ENCODE measurements around the gene PAIP2.
"Not testable (repeated sequence)": the region's sequence is repeated elsewhere in the genome, so short reads cannot be mapped to it uniquely, and the experiment has no call there.

Gene PAIP2

DNA sequence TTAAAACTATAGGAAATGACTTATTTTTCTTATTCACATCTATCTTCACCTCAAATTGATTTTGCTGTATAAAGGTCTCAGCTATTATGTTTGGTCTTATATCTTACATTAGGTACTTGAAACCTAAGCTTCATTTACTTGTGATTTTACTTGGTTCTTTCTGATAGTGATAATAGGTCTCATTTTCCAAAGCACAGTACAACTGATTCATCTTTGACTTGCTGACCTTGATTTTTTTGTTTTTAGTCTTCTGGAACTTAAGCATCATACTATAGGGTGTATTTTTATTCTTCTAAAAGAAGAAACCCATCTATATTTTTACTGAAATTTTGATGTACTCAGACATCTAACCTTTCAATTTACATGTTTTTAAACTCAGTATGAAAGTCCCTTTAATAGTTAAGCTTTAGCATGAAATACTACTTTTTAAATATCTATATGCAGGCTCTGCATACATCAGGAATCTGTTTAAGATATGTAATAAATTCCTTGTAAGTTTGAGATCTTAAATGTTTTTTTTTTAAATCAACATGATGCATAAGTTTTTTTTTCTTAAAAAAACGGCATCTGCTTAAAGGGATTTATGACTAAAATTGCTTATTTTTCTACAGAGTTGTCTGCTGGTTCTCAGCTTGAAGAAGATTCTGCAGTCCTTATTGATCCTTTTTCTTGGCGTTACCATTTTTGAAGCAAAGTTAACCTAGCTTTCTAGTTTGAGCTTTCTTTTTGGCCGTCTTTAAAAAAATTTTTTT lies 34.9 kb upstream of the PAIP2 start:
- DNase-seq (ENCODE audit: low read depth in 1 of 2, low spot score in 1 of 2): no peak
- Histone ChIP-seq H3K27ac (replicated peaks) (no peak overlapping the region), H3K27me3 (ENCODE audit: insufficient read depth, poor library complexity, severe bottlenecking) (no peaks in the 10 kb centered on the region), H3K4me3 (replicated peaks; ENCODE audit: insufficient read depth, low read length) (no peak overlapping the region)
- no peak for TF ChIP-seq POLR2AphosphoS5 (IDR thresholded peaks at IDR 0.05; ENCODE audit: low read depth)
- no peak for TF ChIP-seq SPI1 (IDR thresholded peaks at IDR 0.05; ENCODE audit: borderline replicate concordance, low read depth)
- TF ChIP-seq CTCF (IDR thresholded peaks at IDR 0.05; ENCODE audit: insufficient read depth, low read length): no peak
- TF ChIP-seq GABPA (IDR thresholded peaks at IDR 0.05; ENCODE audit: low read depth): no peak
- no peak for TF ChIP-seq REST (IDR thresholded peaks at IDR 0.05; ENCODE audit: insufficient replicate concordance, low read depth)

DNA sequence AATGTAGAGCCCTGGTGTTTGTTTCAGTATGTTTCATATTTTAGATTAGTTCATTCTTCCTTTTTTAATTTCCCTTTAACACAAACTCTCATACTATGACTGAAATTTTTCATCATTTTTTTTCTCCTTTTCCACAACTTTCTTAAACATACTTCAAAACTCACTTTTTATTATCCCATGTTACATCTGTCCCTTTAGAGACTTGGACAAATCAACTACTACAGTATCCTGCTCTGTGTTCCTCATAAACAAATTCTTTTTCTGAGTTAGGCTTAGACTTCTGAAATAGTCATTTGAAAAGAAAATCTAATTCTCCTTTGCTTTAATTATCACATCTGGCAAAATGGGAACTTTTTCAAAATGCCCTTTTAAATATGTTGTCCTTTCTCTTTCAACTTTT lies 32.9 kb upstream of the PAIP2 start:
- H3K27ac ChIP-seq (replicated peaks): no peak overlapping the region
- no peak for DNase-seq (ENCODE audit: low read depth in 1 of 2, low spot score in 1 of 2)
- H3K27me3 ChIP-seq (ENCODE audit: insufficient read depth, poor library complexity, severe bottlenecking): no peaks in the 10 kb centered on the region
- TF ChIP-seq GABPA (IDR thresholded peaks at IDR 0.05; ENCODE audit: low read depth) (no peak), POLR2AphosphoS5 (IDR thresholded peaks at IDR 0.05; ENCODE audit: low read depth) (no peak), CTCF (IDR thresholded peaks at IDR 0.05; ENCODE audit: insufficient read depth, low read length) (no peak), REST (IDR thresholded peaks at IDR 0.05; ENCODE audit: insufficient replicate concordance, low read depth) (no peak), SPI1 (IDR thresholded peaks at IDR 0.05; ENCODE audit: borderline replicate concordance, low read depth) (no peak)
- H3K4me3 ChIP-seq (replicated peaks; ENCODE audit: insufficient read depth, low read length): no peak overlapping the region

DNA sequence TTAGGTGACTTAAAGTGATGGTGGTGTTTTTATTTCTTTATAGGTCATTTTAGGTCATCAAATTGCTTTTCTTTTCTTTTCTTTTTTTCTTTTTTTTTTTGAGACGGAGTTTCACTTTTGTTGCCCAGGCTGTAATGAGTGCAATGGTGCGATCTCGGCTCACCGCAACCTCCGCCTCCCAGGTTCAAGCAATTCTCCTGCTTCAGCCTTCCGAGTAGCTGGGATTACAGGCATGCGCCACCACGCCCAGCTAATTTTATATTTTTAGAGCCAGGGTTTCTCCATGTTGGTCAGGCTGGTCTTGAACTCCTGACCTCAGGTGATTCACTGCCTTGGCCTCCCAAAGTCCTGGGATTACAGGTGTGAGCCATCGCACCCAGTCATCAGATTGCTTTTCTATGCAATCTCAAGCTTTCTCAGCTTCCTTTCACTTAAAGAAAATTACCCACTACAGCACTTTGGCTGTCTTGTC lies 30.9 kb upstream of the PAIP2 start:
- not testable (repeated sequence) for H3K27ac ChIP-seq (replicated peaks); H3K4me3 ChIP-seq (replicated peaks; ENCODE audit: insufficient read depth, low read length); DNase-seq (ENCODE audit: low read depth in 1 of 2, low spot score in 1 of 2); H3K27me3 ChIP-seq (ENCODE audit: insufficient read depth, poor library complexity, severe bottlenecking)

- DNase-seq (ENCODE audit: low read depth in 1 of 2, low spot score in 1 of 2): no peak
- TF ChIP-seq CTCF (IDR thresholded peaks at IDR 0.05; ENCODE audit: insufficient read depth, low read length): no peak
- no peak for TF ChIP-seq POLR2AphosphoS5 (IDR thresholded peaks at IDR 0.05; ENCODE audit: low read depth)
- TF ChIP-seq SPI1 (IDR thresholded peaks at IDR 0.05; ENCODE audit: borderline replicate concordance, low read depth): no peak
- Histone ChIP-seq H3K27me3 (ENCODE audit: insufficient read depth, poor library complexity, severe bottlenecking) (no peaks in the 10 kb centered on the region), H3K27ac (replicated peaks) (no peak overlapping the region), H3K4me3 (replicated peaks; ENCODE audit: insufficient read depth, low read length) (no peak overlapping the region)
Measured at GRCh38 chr5:139312075-139312474, 29.6 kb upstream of the PAIP2 start.
